SK-N-SH (cell line): ENCODE measurements around the gene TPRKB. TPM values are rescaled to one million over a fixed set of nuclear protein-coding genes. Genes with fewer than 3 reads are reported as not detected.

ENCODE experiments used
- CTCF ChIA-PET: fragments of 300-600, 350-600 bp; formaldehyde crosslinking; extraction: SDS; loops from one replicate; lab custom pipeline; 2021; lab: Yijun Ruan, JAX
- POLR2A ChIA-PET: fragments of 350-600 bp; sonication (Branson Sonifier 250); formaldehyde crosslinking; extraction: SDS; loops from one replicate; lab custom pipeline; 2020; ENCODE audit warnings: antibody characterized with exemption, inconsistent platforms; lab: Yijun Ruan, JAX
- DNase-seq: peaks from one replicate; pipeline ENCODE4 v3.0.0; 2012
- H2AFZ ChIP-seq: fragments of 200-600 bp; sonication (generic); 2 replicates; pipeline ENCODE4 v1.8.1; 2016; ENCODE audit warnings: antibody characterized with exemption, mild to moderate bottlenecking, low read depth
- H3F3A ChIP-seq: fragments of 200-600 bp; sonication (generic); replicated peaks from 2 replicates; pipeline ENCODE3; 2016; ENCODE audit warnings: antibody characterized with exemption, mild to moderate bottlenecking; ENCODE audit not compliant: insufficient read depth
- H3K27ac ChIP-seq, 2 experiments: fragments of 200-500 bp in 1 of 2; fragments of 200-600 bp in 1 of 2; sonication (Bioruptor generic) in 1 of 2; sonication (generic), shearing (Covaris generic) in 1 of 2; 2 replicates each; pipeline versions ENCODE4 v1.5.1 to v1.6.1; 2014 to 2016; ENCODE audit warnings: low read depth in 2 of 2, inconsistent platforms in 1 of 2, low read length in 1 of 2, mild to moderate bottlenecking in 1 of 2, mixed read lengths in 1 of 2
- H3K27me3 ChIP-seq: fragments of 200-600 bp; sonication (generic), shearing (Covaris generic); 2 replicates; pipeline ENCODE4 v1.6.1; 2016; ENCODE audit warnings: mixed run types; ENCODE audit not compliant: insufficient read depth
- H3K36me3 ChIP-seq, 2 experiments: fragments of 200-500 bp in 1 of 2; fragments of 200-600 bp in 1 of 2; sonication (Bioruptor generic) in 1 of 2; sonication (generic) in 1 of 2; replicated peaks in 1 of 2; 2 replicates each; pipeline versions ENCODE3 to v1.5.1; 2014 to 2016; ENCODE audit warnings: low read length in 1 of 2, mild to moderate bottlenecking in 1 of 2; ENCODE audit not compliant: insufficient read depth in 2 of 2, control insufficient read depth in 1 of 2
- H3K4me1 ChIP-seq, 2 experiments: fragments of 200-500 bp in 1 of 2; fragments of 200-600 bp in 1 of 2; sonication (Bioruptor generic) in 1 of 2; sonication (generic), shearing (Covaris generic) in 1 of 2; 2 replicates each; pipeline versions ENCODE4 v1.5.1 to v1.6.1; 2014 to 2016; ENCODE audit warnings: low read depth in 1 of 2, low read length in 1 of 2, mixed run types in 1 of 2; ENCODE audit not compliant: insufficient read depth in 2 of 2, control insufficient read depth in 1 of 2
- H3K4me2 ChIP-seq: fragments of 200-600 bp; sonication (generic), shearing (Covaris generic); 2 replicates; pipeline ENCODE4 v1.6.1; 2017; ENCODE audit warnings: mixed run types
- H3K4me3 ChIP-seq, 2 experiments: fragments of 200-500 bp in 1 of 2; fragments of 200-600 bp in 1 of 2; sonication (Bioruptor generic) in 1 of 2; sonication (generic), shearing (Covaris generic) in 1 of 2; 2 replicates each; pipeline versions ENCODE4 v1.5.1 to v1.8.1; 2014 to 2016; ENCODE audit warnings: low read depth in 2 of 2, inconsistent platforms in 1 of 2, low read length in 1 of 2, mild to moderate bottlenecking in 1 of 2, mixed read lengths in 1 of 2, moderate library complexity in 1 of 2
- H3K79me2 ChIP-seq: fragments of 200-600 bp; sonication (generic); 2 replicates; pipeline ENCODE4 v1.8.1; 2017; ENCODE audit warnings: mild to moderate bottlenecking; ENCODE audit not compliant: insufficient read depth
- H3K9ac ChIP-seq: fragments of 200-600 bp; sonication (generic); 2 replicates; pipeline ENCODE4 v1.6.1; 2017; ENCODE audit warnings: mixed run types
- H3K9me2 ChIP-seq: fragments of 200-600 bp; sonication (generic); 2 replicates; pipeline ENCODE4 v1.6.1; 2017; ENCODE audit warnings: mixed run types
- H3K9me3 ChIP-seq: fragments of 200-600 bp; sonication (generic); 2 replicates; pipeline ENCODE4 v1.6.1; 2017; ENCODE audit warnings: mixed run types, mild to moderate bottlenecking, moderate library complexity
- H4K20me1 ChIP-seq: fragments of 200-600 bp; sonication (generic); 2 replicates; pipeline ENCODE4 v1.6.1; 2017; ENCODE audit warnings: mild to moderate bottlenecking, mixed run types; ENCODE audit not compliant: insufficient read depth
- EZH2phosphoT487 ChIP-seq: fragments of 200-600 bp; sonication (generic); IDR thresholded peaks from 2 replicates; pipeline ENCODE4 v1.6.1; 2017; ENCODE audit warnings: low read depth, mixed run types, mild to moderate bottlenecking, antibody characterized with exemption, moderate library complexity, borderline replicate concordance
- FOSL2 ChIP-seq: IDR thresholded peaks from 2 replicates; pipeline ENCODE4 v1.4.0; 2012; ENCODE audit warnings: low read depth, mild to moderate bottlenecking, moderate library complexity, borderline replicate concordance
- FOXJ3 ChIP-seq: sonication (generic); formaldehyde crosslinking; IDR thresholded peaks from 2 replicates; pipeline ENCODE4 v1.5.1; 2020; ENCODE audit warnings: mild to moderate bottlenecking, missing genetic modification reagents
- MEF2A ChIP-seq: IDR thresholded peaks from 2 replicates; pipeline ENCODE4 v1.4.0; 2012; ENCODE audit warnings: low read depth, borderline replicate concordance
- MXI1 ChIP-seq: IDR thresholded peaks from 2 replicates; pipeline ENCODE4 v1.6.1; 2012; ENCODE audit warnings: mild to moderate bottlenecking, low read depth, low read length, improper control_type of control experiment
- NFIC ChIP-seq: IDR thresholded peaks from 2 replicates; pipeline ENCODE4 v1.4.0; 2012; ENCODE audit warnings: borderline replicate concordance
- POLR2AphosphoS5 ChIP-seq: IDR thresholded peaks from 2 replicates; pipeline ENCODE4 v1.6.1; 2012; ENCODE audit warnings: low read depth, low read length
- RAD21 ChIP-seq: IDR thresholded peaks from 2 replicates; pipeline ENCODE4 v1.6.1; 2012; ENCODE audit warnings: mild to moderate bottlenecking, low read length
- RFX5 ChIP-seq: IDR thresholded peaks from 2 replicates; pipeline ENCODE4 v1.6.1; 2012; ENCODE audit warnings: mild to moderate bottlenecking, improper control_type of control experiment, low read length
- TAF1 ChIP-seq: IDR thresholded peaks from 2 replicates; pipeline ENCODE4 v1.6.1; 2012; ENCODE audit warnings: low read depth, mild to moderate bottlenecking, low read length, moderate library complexity, borderline replicate concordance
- YY1 ChIP-seq: IDR thresholded peaks from 2 replicates; pipeline ENCODE4 v1.4.0; 2012; ENCODE audit warnings: low read depth, mild to moderate bottlenecking
- WGBS: methylation state at CpG from one replicate; pipeline ENCODE4 v1.1.6; 2017; ENCODE audit warnings: low lambda C conversion rate; 5-methylcytosine and 5-hydroxymethylcytosine counted together
- polyA plus RNA-seq, 3 experiments: library from polyadenylated mRNA; depleted of rRNA; stranded (reverse); fragments of >200 nt; gene quantifications; 2 replicates each; pipeline ENCODE4 v1.2.3, GENCODE V29; 2012
- TF ChIP-seq, protein P1 (sequence below): IDR thresholded peaks from 2 replicates; pipeline ENCODE4; 2012
- TF ChIP-seq, protein P2 (sequence below): fragments of 150-350 bp; IDR thresholded peaks from 2 replicates; pipeline ENCODE4 v1.6.1; 2016; ENCODE audit warnings: mild to moderate bottlenecking, low read depth, low read length
- TF ChIP-seq, protein P3 (sequence below): IDR thresholded peaks from 2 replicates; pipeline ENCODE4 v1.4.0; 2012; ENCODE audit warnings: low read depth, borderline replicate concordance

Gene TPRKB
- polyA plus RNA-seq, 1 of the 3 experiments (the other 2 are of a cell fraction) = 32.1 TPM

DNA sequence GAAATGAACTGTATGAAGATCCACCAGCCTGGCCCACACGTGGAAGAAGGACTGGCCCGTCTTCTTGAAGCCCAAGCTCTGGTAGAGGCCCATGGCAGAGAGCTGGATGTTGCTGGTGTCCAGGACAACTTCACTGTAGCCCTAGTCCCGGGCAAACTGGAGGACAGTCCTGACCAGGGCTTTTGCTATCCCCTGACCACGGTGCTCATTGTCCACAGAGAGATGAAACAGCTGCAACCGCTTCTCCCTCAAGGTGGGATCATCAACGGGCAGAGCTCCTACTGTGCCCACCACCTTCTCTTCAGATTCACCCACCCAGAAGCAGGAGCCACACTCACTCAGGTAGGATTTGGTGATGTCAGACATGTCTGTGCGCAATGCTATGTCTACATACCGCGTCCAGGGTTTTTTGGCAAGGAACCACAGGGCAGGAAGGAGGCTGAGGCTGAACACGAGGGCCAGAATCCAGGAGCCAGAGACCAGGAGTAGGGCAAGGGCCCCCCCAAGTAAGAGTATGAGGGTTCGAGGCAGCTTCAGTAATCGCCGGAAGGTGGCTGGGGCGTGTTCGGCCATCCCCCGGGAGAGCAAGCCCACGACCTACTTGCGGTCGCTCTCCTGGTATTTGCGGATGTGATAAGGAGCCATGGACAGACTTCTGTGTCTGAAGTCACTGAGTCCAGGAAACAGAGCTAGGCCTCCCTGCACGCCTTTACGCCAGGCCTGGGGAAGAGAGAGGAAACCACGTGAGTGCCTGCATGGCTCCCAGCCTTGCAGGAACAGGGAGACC lies 36.3 kb downstream of the TPRKB start:
- Histone ChIP-seq H3K9ac (no peak overlapping the region), H3K27ac (no peak overlapping the region), H3K79me2 (no peaks in the 10 kb centered on the region), H3K36me3 (no peaks in the 10 kb centered on the region), H3K9me2 (no peaks in the 10 kb centered on the region), H2AFZ (no peak overlapping the region), H3F3A (no peaks in the 10 kb centered on the region), H3K4me1 (no peaks in the 10 kb centered on the region), H3K4me2 (no peak overlapping the region), H4K20me1 (no peaks in the 10 kb centered on the region)
- POLR2A ChIA-PET = no interaction called here
- TF ChIP-seq, protein P1, sequence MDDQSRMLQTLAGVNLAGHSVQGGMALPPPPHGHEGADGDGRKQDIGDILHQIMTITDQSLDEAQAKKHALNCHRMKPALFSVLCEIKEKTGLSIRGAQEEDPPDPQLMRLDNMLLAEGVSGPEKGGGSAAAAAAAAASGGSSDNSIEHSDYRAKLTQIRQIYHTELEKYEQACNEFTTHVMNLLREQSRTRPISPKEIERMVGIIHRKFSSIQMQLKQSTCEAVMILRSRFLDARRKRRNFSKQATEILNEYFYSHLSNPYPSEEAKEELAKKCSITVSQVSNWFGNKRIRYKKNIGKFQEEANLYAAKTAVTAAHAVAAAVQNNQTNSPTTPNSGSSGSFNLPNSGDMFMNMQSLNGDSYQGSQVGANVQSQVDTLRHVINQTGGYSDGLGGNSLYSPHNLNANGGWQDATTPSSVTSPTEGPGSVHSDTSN = no peak
- TF ChIP-seq MEF2A = no peak
- TF ChIP-seq, protein P2, sequence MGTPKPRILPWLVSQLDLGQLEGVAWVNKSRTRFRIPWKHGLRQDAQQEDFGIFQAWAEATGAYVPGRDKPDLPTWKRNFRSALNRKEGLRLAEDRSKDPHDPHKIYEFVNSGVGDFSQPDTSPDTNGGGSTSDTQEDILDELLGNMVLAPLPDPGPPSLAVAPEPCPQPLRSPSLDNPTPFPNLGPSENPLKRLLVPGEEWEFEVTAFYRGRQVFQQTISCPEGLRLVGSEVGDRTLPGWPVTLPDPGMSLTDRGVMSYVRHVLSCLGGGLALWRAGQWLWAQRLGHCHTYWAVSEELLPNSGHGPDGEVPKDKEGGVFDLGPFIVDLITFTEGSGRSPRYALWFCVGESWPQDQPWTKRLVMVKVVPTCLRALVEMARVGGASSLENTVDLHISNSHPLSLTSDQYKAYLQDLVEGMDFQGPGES = no peak
- TF ChIP-seq, all 33 proteins: peak for 0
- Histone ChIP-seq H3K4me3 (no peak overlapping the region), H3K9me3 (no peaks in the 10 kb centered on the region), H3K27me3 (no peaks in the 10 kb centered on the region; the same call in 1 of the 2 replicates)
- CTCF ChIA-PET = no interaction called here
- DNase-seq = no peak
- 59% methylated on average over 17 of the region's 23 CpGs for WGBS

DNA sequence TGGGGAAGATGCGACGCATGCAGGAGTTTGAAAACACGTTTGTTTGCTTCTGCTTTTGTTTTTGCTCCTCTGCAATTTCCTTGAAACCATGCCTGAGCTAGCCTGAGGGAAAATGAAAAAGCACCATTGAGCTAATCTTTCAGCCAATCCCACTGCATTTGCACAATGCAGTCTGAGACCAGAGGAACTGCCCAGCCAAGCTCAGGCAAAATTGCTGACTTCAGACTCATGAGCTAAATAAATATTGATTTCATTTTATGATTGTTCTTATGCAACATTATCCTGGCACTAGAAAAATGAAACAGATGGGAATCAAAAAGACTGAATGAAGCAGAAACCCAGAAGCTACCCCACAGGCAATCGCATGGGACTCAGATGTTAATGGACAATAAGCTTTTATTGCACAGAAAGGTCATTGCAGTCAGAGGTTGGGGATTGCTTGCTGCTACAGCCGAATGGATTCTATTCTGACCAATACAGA lies 37.0 kb downstream of the TPRKB start:
- no peaks in the 10 kb centered on the region for H3K36me3 ChIP-seq
- ChIA-PET POLR2A (no interaction called here), CTCF (no interaction called here)
- no peak overlapping the region for H3K9ac ChIP-seq
- no peaks in the 10 kb centered on the region for H3K4me1 ChIP-seq
- no peak overlapping the region for H2AFZ ChIP-seq
- no peaks in the 10 kb centered on the region for H4K20me1 ChIP-seq
- 62% methylated on average over 5 of the region's 5 CpGs for WGBS
- H3K27me3 ChIP-seq = no peaks in the 10 kb centered on the region; the same call in 1 of the 2 replicates
- H3K27ac ChIP-seq = no peak overlapping the region
- no peaks in the 10 kb centered on the region for H3K9me3 ChIP-seq
- H3K4me3 ChIP-seq = no peak overlapping the region
- TF ChIP-seq RAD21 = no peak
- TF ChIP-seq FOXJ3 = no peak
- no peak for TF ChIP-seq NFIC
- no peak for TF ChIP-seq TAF1
- TF ChIP-seq EZH2phosphoT487 = no peak
- TF ChIP-seq MXI1 = no peak
- TF ChIP-seq FOSL2 = no peak
- TF ChIP-seq POLR2AphosphoS5 = no peak
- TF ChIP-seq, protein P3, sequence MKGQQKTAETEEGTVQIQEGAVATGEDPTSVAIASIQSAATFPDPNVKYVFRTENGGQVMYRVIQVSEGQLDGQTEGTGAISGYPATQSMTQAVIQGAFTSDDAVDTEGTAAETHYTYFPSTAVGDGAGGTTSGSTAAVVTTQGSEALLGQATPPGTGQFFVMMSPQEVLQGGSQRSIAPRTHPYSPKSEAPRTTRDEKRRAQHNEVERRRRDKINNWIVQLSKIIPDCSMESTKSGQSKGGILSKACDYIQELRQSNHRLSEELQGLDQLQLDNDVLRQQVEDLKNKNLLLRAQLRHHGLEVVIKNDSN = no peak
- TF ChIP-seq RFX5 = no peak
- no peak for TF ChIP-seq YY1
- H3K4me2 ChIP-seq = no peak overlapping the region
- no peaks in the 10 kb centered on the region for H3K79me2 ChIP-seq
- H3F3A ChIP-seq = no peaks in the 10 kb centered on the region
- H3K9me2 ChIP-seq = no peaks in the 10 kb centered on the region
- no peak for DNase-seq
